ENCODE data around the gene AOPEP.

DNA sequence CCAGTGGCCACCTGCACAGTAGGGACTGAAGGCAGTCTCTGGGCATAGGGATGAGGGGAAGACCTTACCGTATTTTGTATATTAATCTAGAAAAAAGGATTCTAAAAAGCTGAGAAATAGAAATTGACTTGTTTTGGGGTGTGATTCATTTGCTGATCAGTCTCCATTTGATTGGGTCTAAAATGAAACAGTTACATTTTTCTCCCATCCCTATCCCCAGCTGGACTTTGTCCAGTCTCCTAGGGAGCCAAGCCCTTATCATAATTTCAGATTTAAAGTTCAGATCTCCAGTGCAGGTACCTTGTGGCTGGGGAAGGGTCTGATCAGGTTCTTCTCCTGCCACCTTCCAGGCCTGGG, 350.2 kb downstream of the AOPEP start:
- TF ChIP-seq, protein P1, sequence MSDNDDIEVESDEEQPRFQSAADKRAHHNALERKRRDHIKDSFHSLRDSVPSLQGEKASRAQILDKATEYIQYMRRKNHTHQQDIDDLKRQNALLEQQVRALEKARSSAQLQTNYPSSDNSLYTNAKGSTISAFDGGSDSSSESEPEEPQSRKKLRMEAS (IDR thresholded peaks at IDR 0.05) = no peak
- TF ChIP-seq, protein P2, sequence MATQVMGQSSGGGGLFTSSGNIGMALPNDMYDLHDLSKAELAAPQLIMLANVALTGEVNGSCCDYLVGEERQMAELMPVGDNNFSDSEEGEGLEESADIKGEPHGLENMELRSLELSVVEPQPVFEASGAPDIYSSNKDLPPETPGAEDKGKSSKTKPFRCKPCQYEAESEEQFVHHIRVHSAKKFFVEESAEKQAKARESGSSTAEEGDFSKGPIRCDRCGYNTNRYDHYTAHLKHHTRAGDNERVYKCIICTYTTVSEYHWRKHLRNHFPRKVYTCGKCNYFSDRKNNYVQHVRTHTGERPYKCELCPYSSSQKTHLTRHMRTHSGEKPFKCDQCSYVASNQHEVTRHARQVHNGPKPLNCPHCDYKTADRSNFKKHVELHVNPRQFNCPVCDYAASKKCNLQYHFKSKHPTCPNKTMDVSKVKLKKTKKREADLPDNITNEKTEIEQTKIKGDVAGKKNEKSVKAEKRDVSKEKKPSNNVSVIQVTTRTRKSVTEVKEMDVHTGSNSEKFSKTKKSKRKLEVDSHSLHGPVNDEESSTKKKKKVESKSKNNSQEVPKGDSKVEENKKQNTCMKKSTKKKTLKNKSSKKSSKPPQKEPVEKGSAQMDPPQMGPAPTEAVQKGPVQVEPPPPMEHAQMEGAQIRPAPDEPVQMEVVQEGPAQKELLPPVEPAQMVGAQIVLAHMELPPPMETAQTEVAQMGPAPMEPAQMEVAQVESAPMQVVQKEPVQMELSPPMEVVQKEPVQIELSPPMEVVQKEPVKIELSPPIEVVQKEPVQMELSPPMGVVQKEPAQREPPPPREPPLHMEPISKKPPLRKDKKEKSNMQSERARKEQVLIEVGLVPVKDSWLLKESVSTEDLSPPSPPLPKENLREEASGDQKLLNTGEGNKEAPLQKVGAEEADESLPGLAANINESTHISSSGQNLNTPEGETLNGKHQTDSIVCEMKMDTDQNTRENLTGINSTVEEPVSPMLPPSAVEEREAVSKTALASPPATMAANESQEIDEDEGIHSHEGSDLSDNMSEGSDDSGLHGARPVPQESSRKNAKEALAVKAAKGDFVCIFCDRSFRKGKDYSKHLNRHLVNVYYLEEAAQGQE (IDR thresholded peaks at IDR 0.05; ENCODE audit: low read depth) = no peak
- TF ChIP-seq TAF1 (IDR thresholded peaks at IDR 0.05; ENCODE audit: low read depth) = no peak
- no peak for TF ChIP-seq ZBTB7A (IDR thresholded peaks at IDR 0.05; ENCODE audit: low read depth)
- no peak for TF ChIP-seq RAD21 (IDR thresholded peaks at IDR 0.05; ENCODE audit: low read depth)
- no peak for TF ChIP-seq TCF12 (IDR thresholded peaks at IDR 0.05; ENCODE audit: low read depth)
- no peak for TF ChIP-seq EP300 (IDR thresholded peaks at IDR 0.05; ENCODE audit: borderline replicate concordance)
- TF ChIP-seq YY1 (IDR thresholded peaks at IDR 0.05; ENCODE audit: low read depth) = no peak
- TF ChIP-seq TEAD4 (IDR thresholded peaks at IDR 0.05) = no peak
- TF ChIP-seq USF1 (IDR thresholded peaks at IDR 0.05) = no peak
